Stimulated activated naive CD8-positive, alpha-beta T cell treated with anti-CD3 and anti-CD28 coated beads, Interleukin-15, amount 100 ng/mL, for 72 hours (primary cell): ENCODE results near the gene TRPM3.

Source experiments
- ATAC-seq: fragments of 150-1000 bp; cut with Tn5 transposase; 2 replicates; pipeline ENCODE4 v1.10.0; 2021; ENCODE audit warnings: mild to moderate bottlenecking, moderate library complexity
- DNase-seq, 2 donors: peaks; one replicate each; pipeline ENCODE4 v3.0.0; 2021 to 2022
- H3K27ac Mint-ChIP-seq, 2 donors: one replicate each; pipeline ENCODE4 v1.8.0; 2022; ENCODE audit warnings: mild to moderate bottlenecking in 2 of 2, mixed read lengths in 2 of 2, moderate library complexity in 2 of 2
- H3K27me3 Mint-ChIP-seq: one replicate; pipeline ENCODE4 v1.8.0; 2022; ENCODE audit warnings: mixed read lengths
- H3K4me1 Mint-ChIP-seq: one replicate; pipeline ENCODE4 v1.8.0; 2022; ENCODE audit warnings: mild to moderate bottlenecking, mixed read lengths
- H3K4me3 Mint-ChIP-seq, 2 donors: one replicate each; pipeline ENCODE4 v1.8.0; 2022; ENCODE audit warnings: mild to moderate bottlenecking in 2 of 2, mixed read lengths in 2 of 2, moderate library complexity in 1 of 2
- H3K9me3 Mint-ChIP-seq, 2 donors: one replicate each; pipeline ENCODE4 v1.8.0; 2022; ENCODE audit warnings: mixed read lengths in 2 of 2

The TRPM3 gene

DNA sequence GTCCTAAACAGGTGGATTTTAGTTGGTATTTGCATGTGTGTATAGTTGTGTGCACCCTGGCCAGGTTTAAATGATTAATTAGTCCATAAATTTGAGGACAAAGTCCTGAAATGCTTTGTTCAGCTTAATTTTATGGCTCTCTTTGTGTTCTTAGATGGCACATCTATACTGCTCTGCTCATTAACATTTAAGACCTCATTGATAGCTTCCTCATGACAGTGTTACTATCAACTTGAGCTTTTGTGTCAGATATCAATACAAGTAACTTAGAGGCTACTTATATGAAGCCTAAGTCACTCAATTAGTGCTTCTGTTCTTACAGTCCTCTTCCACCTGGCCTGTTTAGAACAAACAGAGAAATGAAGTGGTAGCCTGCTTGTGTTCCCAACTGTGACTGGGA, 240.9 kb downstream of the TRPM3 start:
- no peak for ATAC-seq
- no peak for DNase-seq
- no peak overlapping the region for H3K27ac Mint-ChIP-seq
- H3K27me3 Mint-ChIP-seq: no peaks in the 10 kb centered on the region
- H3K4me1 Mint-ChIP-seq: no peaks in the 10 kb centered on the region
- H3K9me3 Mint-ChIP-seq: no peaks in the 10 kb centered on the region
- H3K4me3 Mint-ChIP-seq: no peak overlapping the region

- no peaks in the 10 kb centered on the region for H3K9me3 Mint-ChIP-seq
- DNase-seq (no peak), ATAC-seq (no peak)
- no peaks in the 10 kb centered on the region for H3K4me1 Mint-ChIP-seq
- H3K4me3 Mint-ChIP-seq: no peak overlapping the region
- no peak overlapping the region for H3K27ac Mint-ChIP-seq
- no peaks in the 10 kb centered on the region for H3K27me3 Mint-ChIP-seq
Observed at GRCh38 chr9:70878576-70878975, 242.8 kb downstream of the TRPM3 start.

DNA sequence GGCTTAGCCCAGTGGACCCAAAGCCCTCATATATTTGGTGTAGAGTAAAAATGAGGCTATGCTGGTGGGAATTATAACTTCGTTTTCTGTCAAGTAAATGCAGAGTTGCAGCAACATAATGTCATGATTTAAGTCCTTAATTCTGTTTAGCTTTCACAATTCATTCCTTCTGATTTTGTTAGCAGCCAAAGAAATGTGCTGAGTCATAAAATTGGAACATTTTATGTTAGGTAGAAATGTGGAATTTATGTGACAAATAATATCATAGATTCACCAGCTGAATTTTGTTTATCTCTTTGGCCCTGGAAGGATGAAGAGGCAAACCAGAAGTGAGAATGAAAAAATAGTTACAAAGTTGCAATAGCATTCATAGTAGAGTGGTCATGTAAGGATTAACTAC, 247.0 kb downstream of the TRPM3 start:
- no peaks in the 10 kb centered on the region for H3K27me3 Mint-ChIP-seq
- H3K4me3 Mint-ChIP-seq: no peak overlapping the region
- no peaks in the 10 kb centered on the region for H3K4me1 Mint-ChIP-seq
- ATAC-seq (no peak), DNase-seq (no peak)
- H3K27ac Mint-ChIP-seq: no peak overlapping the region
- H3K9me3 Mint-ChIP-seq: no peaks in the 10 kb centered on the region

DNA sequence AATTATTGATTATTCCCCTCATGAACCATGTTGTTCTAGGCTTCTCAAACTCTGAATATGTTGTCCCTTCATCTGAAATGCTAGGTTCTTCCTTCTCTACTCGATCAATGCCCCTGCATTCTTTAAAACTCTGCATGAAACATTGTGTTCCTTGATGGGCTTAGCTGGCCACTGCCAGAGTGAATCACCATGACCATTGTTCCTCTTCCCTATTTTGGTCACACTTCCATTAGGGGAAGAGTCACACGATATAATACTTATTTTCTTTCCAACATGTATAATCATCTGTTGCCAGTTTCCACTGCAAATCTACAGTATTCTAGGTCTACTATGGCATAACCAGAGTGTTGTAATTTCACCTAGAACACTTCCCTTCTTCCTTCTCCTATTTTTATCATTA, 247.9 kb downstream of the TRPM3 start:
- H3K27me3 Mint-ChIP-seq: no peaks in the 10 kb centered on the region
- no peak for DNase-seq

DNA sequence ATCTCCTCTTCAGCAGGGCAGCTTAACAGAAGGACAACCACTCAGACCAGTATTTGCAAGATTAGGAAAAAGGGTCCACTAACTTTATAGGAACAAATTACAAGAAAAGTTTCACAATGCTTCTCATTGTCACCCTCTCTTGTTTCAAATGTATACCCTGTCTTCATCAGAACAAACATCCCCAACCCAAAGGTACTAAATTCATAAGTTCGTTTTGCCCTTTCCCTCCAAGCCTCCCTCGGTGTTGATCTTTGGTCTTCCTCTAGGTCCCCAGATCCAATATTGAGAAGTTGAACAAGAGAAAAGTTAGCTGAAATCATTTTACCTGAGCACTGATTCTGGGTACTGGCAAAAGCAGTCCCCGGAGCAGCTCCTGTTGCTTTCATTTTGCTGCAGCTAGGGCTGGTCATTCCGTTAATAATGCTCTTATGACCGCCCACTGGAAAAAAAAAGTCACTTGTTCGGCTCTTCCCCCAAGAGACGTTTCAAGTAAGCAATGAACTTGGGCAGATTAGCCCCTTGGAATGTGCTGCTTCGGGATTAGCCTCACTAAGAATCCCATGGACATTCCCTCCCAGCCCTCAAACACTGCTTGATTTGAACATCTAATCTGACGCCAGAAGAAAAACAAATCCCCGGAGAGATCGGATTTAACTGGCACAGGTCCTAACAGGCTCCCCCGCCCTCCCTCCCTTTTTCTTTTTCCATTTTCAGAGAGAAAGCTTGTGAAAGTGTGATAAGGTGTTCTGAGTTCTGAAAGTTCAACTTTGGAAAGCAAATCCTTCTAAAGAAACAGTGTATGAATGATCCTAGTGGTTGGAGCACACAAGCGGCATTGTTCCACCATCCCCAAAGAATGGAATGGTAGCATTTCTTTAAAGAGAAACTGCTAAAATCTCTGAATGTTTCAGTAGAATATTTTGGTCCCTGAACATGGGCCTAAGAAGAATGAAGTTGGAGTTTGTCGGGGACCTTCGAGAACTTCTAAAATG, 252.5 kb downstream of the TRPM3 start:
- no peak for ATAC-seq
- H3K4me3 Mint-ChIP-seq: no peak overlapping the region
- H3K4me1 Mint-ChIP-seq: no peaks in the 10 kb centered on the region
- H3K27me3 Mint-ChIP-seq: no peaks in the 10 kb centered on the region
- DNase-seq: no peak
- H3K9me3 Mint-ChIP-seq: no peaks in the 10 kb centered on the region
- H3K27ac Mint-ChIP-seq: no peak overlapping the region

More for the DNA sequence above, 247.9 kb downstream of the TRPM3 start:
- H3K4me3 Mint-ChIP-seq: no peak overlapping the region
- no peak for ATAC-seq
- no peaks in the 10 kb centered on the region for H3K9me3 Mint-ChIP-seq
- no peak overlapping the region for H3K27ac Mint-ChIP-seq
- no peaks in the 10 kb centered on the region for H3K4me1 Mint-ChIP-seq

GRCh38 chr9:70868041-70868440, 253.4 kb downstream of the TRPM3 start:
- Mint-ChIP-seq H3K27ac (no peak overlapping the region), H3K27me3 (no peaks in the 10 kb centered on the region)
- ATAC-seq: no peak

DNA sequence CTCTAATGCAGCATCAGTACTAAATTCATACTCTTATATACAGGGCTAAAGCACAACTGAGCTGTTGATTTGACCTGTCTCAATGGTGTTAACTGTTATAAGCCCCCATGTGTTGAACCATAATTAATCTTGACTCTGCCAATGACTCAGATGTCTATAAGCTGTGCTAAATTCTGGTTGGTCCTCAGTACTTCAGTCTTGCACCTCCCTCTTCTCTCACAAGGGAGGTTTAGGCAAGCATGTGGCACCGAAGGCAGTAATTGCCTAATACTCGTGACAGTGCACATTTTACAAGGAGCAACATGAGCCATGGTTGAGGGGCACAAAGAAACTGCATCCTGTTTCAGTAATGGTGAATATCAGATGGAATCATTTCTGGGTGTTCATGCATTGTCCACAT, 255.9 kb downstream of the TRPM3 start:
- Mint-ChIP-seq H3K4me3 (no peak overlapping the region), H3K27ac (no peak overlapping the region), H3K9me3 (no peaks in the 10 kb centered on the region), H3K4me1 (no peaks in the 10 kb centered on the region), H3K27me3 (no peaks in the 10 kb centered on the region)
- ATAC-seq: no peak
- DNase-seq: no peak

More at GRCh38 chr9:70868041-70868440, 253.4 kb downstream of the TRPM3 start:
- H3K4me3 Mint-ChIP-seq: no peak overlapping the region
- no peaks in the 10 kb centered on the region for H3K4me1 Mint-ChIP-seq
- DNase-seq: no peak
- no peaks in the 10 kb centered on the region for H3K9me3 Mint-ChIP-seq

DNA sequence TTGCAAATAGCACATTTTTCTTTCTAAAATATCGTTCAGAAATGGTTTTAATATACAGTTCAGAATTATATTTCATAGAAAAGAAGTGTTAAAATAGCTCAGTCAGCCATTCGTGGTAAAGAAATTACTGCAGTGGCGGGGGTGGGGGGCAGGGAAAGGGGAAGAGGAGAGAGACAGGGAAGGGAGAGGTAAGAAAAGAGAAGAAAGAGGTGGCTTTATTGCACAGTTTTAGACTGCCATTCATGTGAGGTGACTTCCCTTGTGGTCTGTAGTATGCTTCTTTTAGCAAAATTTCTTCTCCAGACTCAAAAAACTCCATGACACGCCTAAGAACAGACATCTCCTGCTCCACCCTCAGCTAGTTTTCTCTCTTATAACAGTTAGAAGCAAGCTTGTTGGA, 259.6 kb downstream of the TRPM3 start:
- ATAC-seq (no peak), DNase-seq (no peak)
- Mint-ChIP-seq H3K4me1 (no peaks in the 10 kb centered on the region), H3K9me3 (no peaks in the 10 kb centered on the region), H3K27me3 (no peaks in the 10 kb centered on the region), H3K27ac (no peak overlapping the region), H3K4me3 (no peak overlapping the region)

DNA sequence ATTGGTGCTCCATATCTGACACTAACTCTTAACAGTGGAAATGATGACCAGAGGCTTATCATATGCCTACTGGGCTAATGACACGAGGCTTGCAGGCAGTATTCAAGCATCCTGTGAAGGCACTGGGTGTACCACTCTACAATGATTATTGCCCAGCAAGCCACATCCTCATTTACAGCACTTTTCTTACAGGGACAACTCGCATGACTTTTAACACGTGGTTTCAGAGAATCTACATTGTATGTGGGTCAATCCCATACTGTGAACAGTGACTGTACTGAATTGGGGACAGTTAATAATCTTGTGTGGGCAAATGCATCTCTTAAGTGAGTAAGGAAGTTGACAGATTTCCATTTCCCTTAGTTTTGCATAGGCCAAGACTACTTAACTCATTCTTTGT, 260.0 kb downstream of the TRPM3 start:
- H3K4me1 Mint-ChIP-seq: no peaks in the 10 kb centered on the region
- H3K27me3 Mint-ChIP-seq: no peaks in the 10 kb centered on the region
- H3K4me3 Mint-ChIP-seq: no peak overlapping the region
- ATAC-seq: no peak
- H3K9me3 Mint-ChIP-seq: no peaks in the 10 kb centered on the region
- no peak overlapping the region for H3K27ac Mint-ChIP-seq
- DNase-seq: no peak

GRCh38 chr9:70859694-70860093, 261.7 kb downstream of the TRPM3 start:
- DNase-seq (no peak), ATAC-seq (no peak)
- Mint-ChIP-seq H3K27ac (no peak overlapping the region), H3K4me1 (no peaks in the 10 kb centered on the region), H3K9me3 (no peaks in the 10 kb centered on the region), H3K4me3 (no peak overlapping the region), H3K27me3 (no peaks in the 10 kb centered on the region)

GRCh38 chr9:70856411-70856810, 265.0 kb downstream of the TRPM3 start:
- Mint-ChIP-seq H3K27me3 (no peaks in the 10 kb centered on the region), H3K4me3 (no peak overlapping the region), H3K27ac (no peak overlapping the region), H3K4me1 (no peaks in the 10 kb centered on the region), H3K9me3 (no peaks in the 10 kb centered on the region)
- ATAC-seq (no peak), DNase-seq (no peak)

GRCh38 chr9:70852711-70853240, 268.6 kb downstream of the TRPM3 start:
- Mint-ChIP-seq H3K4me3 (no peak overlapping the region), H3K4me1 (no peaks in the 10 kb centered on the region), H3K9me3 (no peaks in the 10 kb centered on the region), H3K27me3 (no peaks in the 10 kb centered on the region), H3K27ac (no peak overlapping the region)
- DNase-seq (no peak), ATAC-seq (no peak)

- ATAC-seq: no peak
- H3K4me1 Mint-ChIP-seq: no peaks in the 10 kb centered on the region
- no peaks in the 10 kb centered on the region for H3K9me3 Mint-ChIP-seq
- DNase-seq: no peak
- H3K4me3 Mint-ChIP-seq: no peak overlapping the region
- H3K27ac Mint-ChIP-seq: no peak overlapping the region
- peaks cover 7% of the 10 kb centered on the region for H3K27me3 Mint-ChIP-seq
Observed at GRCh38 chr9:70840266-70840665, 281.2 kb downstream of the TRPM3 start.

DNA sequence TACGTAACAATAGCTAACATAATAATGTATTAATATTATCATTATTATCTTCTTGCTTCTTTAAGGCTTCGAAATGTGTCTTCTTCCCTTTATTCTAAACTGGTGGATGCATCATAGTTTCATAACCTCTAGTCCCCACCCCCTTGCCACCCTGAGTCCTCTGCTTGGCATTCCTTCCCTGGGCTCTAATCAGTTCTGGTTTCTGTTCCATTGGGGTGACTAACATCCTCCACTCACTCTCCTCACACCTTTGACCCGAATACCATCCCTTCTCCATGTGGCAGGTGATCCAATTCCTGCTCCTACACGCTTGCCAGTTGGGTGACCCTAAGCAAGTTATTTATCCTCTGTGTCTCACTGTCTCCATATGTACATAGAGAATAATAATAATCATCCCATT, 286.1 kb downstream of the TRPM3 start:
- no peaks in the 10 kb centered on the region for H3K27me3 Mint-ChIP-seq
- DNase-seq (no peak), ATAC-seq (no peak)
- no peaks in the 10 kb centered on the region for H3K9me3 Mint-ChIP-seq
- no peak overlapping the region for H3K27ac Mint-ChIP-seq
- H3K4me1 Mint-ChIP-seq: no peaks in the 10 kb centered on the region
- no peak overlapping the region for H3K4me3 Mint-ChIP-seq

DNA sequence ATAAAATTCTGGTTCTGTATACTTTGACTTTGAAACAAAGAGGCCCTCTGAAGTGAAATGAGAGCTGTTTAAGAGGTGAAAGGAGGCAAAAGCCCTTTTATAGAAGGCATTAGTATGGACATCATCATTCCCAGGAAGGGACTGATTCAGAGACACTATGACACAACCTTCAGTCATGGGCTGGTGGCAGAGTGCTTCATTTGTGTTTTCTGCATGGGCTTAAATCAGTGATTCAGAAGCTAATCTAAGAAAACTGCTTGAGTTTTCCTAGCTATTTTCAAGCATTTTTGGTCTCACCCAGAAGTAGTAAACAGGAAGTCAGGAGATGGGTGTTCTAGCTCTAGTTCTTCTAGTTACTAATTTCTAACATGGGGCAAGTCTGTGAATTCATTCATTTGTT, 288.9 kb downstream of the TRPM3 start:
- Mint-ChIP-seq H3K27ac (no peak overlapping the region), H3K4me1 (no peaks in the 10 kb centered on the region), H3K27me3 (no peaks in the 10 kb centered on the region), H3K4me3 (no peak overlapping the region), H3K9me3 (no peaks in the 10 kb centered on the region)
- no peak for ATAC-seq
- DNase-seq: no peak

DNA sequence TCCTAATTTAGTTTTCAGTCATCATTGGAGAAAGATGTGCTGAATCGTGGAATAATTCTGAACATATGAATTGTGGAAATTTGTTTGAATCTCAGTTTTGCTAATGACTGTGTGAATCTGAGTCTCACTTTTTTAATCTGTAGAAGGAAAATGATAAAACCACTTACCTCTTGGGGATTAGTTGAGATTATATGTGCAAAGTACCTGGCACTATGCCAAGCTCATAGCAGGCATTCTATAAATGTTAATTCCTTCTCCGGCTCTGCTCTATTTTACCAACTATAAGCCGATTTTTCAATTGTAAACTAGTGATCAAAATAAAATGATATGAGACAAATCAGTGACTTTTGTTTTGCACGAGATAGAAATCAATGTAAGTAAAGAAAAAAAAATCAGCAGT, 290.8 kb downstream of the TRPM3 start:
- Mint-ChIP-seq H3K4me3 (no peak overlapping the region), H3K27ac (no peak overlapping the region), H3K27me3 (no peaks in the 10 kb centered on the region), H3K9me3 (no peaks in the 10 kb centered on the region), H3K4me1 (no peaks in the 10 kb centered on the region)
- DNase-seq (no peak), ATAC-seq (no peak)
